ENCODE results near the gene NPY2R. TPM values are rescaled to one million over a fixed set of nuclear protein-coding genes. Genes with fewer than 3 reads are reported as not detected.

NPY2R gene
- total RNA-seq, 1 experiment from 2014 or later: not detected

GRCh38 chr4:155249016-155249566, 40.7 kb downstream of the NPY2R start:
- ChIA-PET CTCF (no interaction called here), POLR2A (no interaction called here), RAD21 (ENCODE audit: low non-redundant PET in 1 of 2, low total read pairs in 2 of 2, uncharacterized antibody in 2 of 2, unreplicated experiment in 2 of 2) (no interaction called here)
- H3K27ac ChIP-seq (ENCODE audit: low read depth, low read length): no peak overlapping the region
- no peaks in the 10 kb centered on the region for H3K9me2 ChIP-seq (ENCODE audit: insufficient read depth)
- TF ChIP-seq JUND (IDR thresholded peaks at IDR 0.05) (no peak), REST (IDR thresholded peaks at IDR 0.05; ENCODE audit: low read depth) (no peak), SP1 (IDR thresholded peaks at IDR 0.05; ENCODE audit: low read depth) (no peak), POLR2AphosphoS5 (IDR thresholded peaks at IDR 0.05; ENCODE audit: low read depth, low read length) (no peak), ATF3 (IDR thresholded peaks at IDR 0.05) (no peak), MAX (IDR thresholded peaks at IDR 0.05) (no peak), CEBPB (IDR thresholded peaks at IDR 0.05; ENCODE audit: low read depth) (no peak), YY1 (IDR thresholded peaks at IDR 0.05; ENCODE audit: extremely low read depth, insufficient replicate concordance, low read depth, low read length) (no peak), SRF (IDR thresholded peaks at IDR 0.05; ENCODE audit: low read depth) (no peak), FOSL1 (IDR thresholded peaks at IDR 0.05; ENCODE audit: low read depth) (no peak), EGR1 (IDR thresholded peaks at IDR 0.05; ENCODE audit: low read depth) (no peak), CBX3 (IDR thresholded peaks at IDR 0.05; ENCODE audit: low read depth) (no peak), SIN3A (IDR thresholded peaks at IDR 0.05; ENCODE audit: low read depth) (no peak), ELF1 (IDR thresholded peaks at IDR 0.05; ENCODE audit: borderline replicate concordance, low read depth) (no peak)
- no TSS peak for BruUV-seq (replicated peaks)
- H4K20me1 ChIP-seq (ENCODE audit: insufficient read depth): no peaks in the 10 kb centered on the region
- H3K4me1 ChIP-seq (ENCODE audit: control insufficient read depth in 1 of 2, insufficient read depth in 2 of 2, low read length in 2 of 2): no peaks in the 10 kb centered on the region
- H3K9ac ChIP-seq (ENCODE audit: low read length): no peak overlapping the region
- ATAC-seq (no peak), DNase-seq (ENCODE audit: low read depth, low spot score) (no peak)
- H3K36me3 ChIP-seq (ENCODE audit: control insufficient read depth in 1 of 2, insufficient read depth in 2 of 2, low read length in 2 of 2): no peaks in the 10 kb centered on the region
- H3K4me2 ChIP-seq (ENCODE audit: low read length): no peak overlapping the region
- H3K4me3 ChIP-seq (replicated peaks in 1 of 2; ENCODE audit: low read depth in 1 of 2, low read length in 2 of 2): no peak overlapping the region
- H3K27me3 ChIP-seq (ENCODE audit: insufficient read depth, low read length): no peaks in the 10 kb centered on the region
- H2AFZ ChIP-seq (ENCODE audit: low read depth, low read length, poor library complexity, severe bottlenecking): no peak overlapping the region
- intact Hi-C loops (cut with micrococcal nuclease): no loop called here
- H3K9me3 ChIP-seq (ENCODE audit: control insufficient read depth in 1 of 2, insufficient read depth in 1 of 2, low read depth in 1 of 2, low read length in 2 of 2): no peaks in the 10 kb centered on the region
- H3K79me2 ChIP-seq (ENCODE audit: insufficient read depth, low read length): no peaks in the 10 kb centered on the region

All from HCT116 (cell line).